WERI-Rb-1 (cell line): ENCODE results near the gene ELF2.

Experiments
- DNase-seq: peaks from one replicate; pipeline ENCODE4 v3.0.0-alpha.2; 2020
- H3K27ac ChIP-seq: fragments of 250-450 bp; sonication (Bioruptor Pico); 2 replicates; pipeline ENCODE4 v1.5.1; 2020; ENCODE audit warnings: mild to moderate bottlenecking, moderate library complexity
- H3K27me3 ChIP-seq: fragments of 250-450 bp; sonication (Bioruptor Pico); 2 replicates; pipeline ENCODE4 v1.5.1; 2021; ENCODE audit warnings: mild to moderate bottlenecking, low read depth, moderate library complexity; ENCODE audit not compliant: insufficient read depth, severe bottlenecking
- H3K36me3 ChIP-seq: fragments of 250-450 bp; sonication (Bioruptor Pico); 2 replicates; pipeline ENCODE4 v1.5.1; 2020; ENCODE audit warnings: mild to moderate bottlenecking, moderate library complexity
- H3K4me3 ChIP-seq: 2 replicates; pipeline ENCODE4 v1.5.1; 2011; ENCODE audit warnings: low read depth, mild to moderate bottlenecking, control low read depth, low read length
- H3K9me3 ChIP-seq: fragments of 250-450 bp; sonication (Bioruptor Pico); 2 replicates; pipeline ENCODE4 v1.5.1; 2021; ENCODE audit warnings: mild to moderate bottlenecking, moderate library complexity; ENCODE audit not compliant: severe bottlenecking
- CTCF ChIP-seq: IDR thresholded peaks from 2 replicates; pipeline ENCODE4 v1.5.1; 2011; ENCODE audit warnings: low read depth, mild to moderate bottlenecking, control low read depth, inconsistent platforms, low read length

The ELF2 gene

DNA sequence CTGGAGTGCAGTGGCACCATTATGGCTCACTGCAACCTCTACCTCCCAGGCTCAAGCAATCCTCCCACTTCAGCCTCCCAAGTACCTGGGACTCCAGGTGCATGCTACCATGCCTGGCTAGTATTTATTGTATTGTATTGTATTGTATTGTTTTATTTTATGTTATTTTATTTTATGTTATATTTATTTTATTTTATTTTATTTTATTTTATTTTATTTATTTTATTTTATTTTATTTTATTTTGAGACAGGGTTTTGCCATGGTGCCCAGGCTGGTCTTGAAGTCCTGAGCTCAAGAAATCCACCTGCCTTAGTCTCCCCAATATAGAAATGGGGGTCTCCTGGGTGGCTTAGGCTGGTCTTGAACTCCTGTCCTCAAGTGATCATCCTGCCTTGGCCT, 42.6 kb downstream of the ELF2 start:
- Histone ChIP-seq H3K27ac (no peak overlapping the region), H3K4me3 (no peak overlapping the region), H3K36me3 (peaks cover 19% of the 10 kb centered on the region), H3K9me3 (no peaks in the 10 kb centered on the region), H3K27me3 (no peaks in the 10 kb centered on the region)
- DNase-seq = no peak
- no peak for TF ChIP-seq CTCF

GRCh38 chr4:139131209-139131870, 45.7 kb downstream of the ELF2 start:
- Histone ChIP-seq H3K27ac (no peak overlapping the region), H3K9me3 (no peaks in the 10 kb centered on the region), H3K27me3 (no peaks in the 10 kb centered on the region), H3K36me3 (peaks cover 9% of the 10 kb centered on the region), H3K4me3 (no peak overlapping the region)
- no peak for DNase-seq
- no peak for TF ChIP-seq CTCF

DNA sequence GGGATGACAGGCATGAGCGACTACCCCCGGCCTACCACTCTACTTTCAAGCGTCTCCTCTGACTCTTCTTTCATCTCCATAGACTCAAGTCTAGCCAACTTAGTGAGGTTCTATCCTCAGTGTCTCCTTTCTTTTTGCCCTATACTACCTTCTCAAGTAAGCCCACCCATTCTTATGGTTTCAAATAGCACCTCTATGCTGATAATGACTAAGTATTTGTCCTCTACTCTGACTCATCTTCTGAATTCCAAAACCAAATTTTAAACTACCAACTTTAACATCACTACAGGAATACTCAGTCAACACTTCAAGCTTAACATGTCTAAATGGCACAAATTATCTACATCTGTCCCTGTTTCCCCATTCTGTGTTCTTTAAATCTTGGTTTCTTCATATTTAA, 47.8 kb downstream of the ELF2 start:
- DNase-seq = no peak
- Histone ChIP-seq H3K27ac (no peak overlapping the region), H3K36me3 (peaks cover 12% of the 10 kb centered on the region), H3K9me3 (no peaks in the 10 kb centered on the region), H3K4me3 (no peak overlapping the region), H3K27me3 (no peaks in the 10 kb centered on the region)
- TF ChIP-seq CTCF = no peak

GRCh38 chr4:139126898-139127297, 50.1 kb downstream of the ELF2 start:
- H3K27me3 ChIP-seq = no peaks in the 10 kb centered on the region
- H3K27ac ChIP-seq = no peak overlapping the region
- H3K4me3 ChIP-seq = no peak overlapping the region
- peaks cover 27% of the 10 kb centered on the region for H3K36me3 ChIP-seq
- H3K9me3 ChIP-seq = no peaks in the 10 kb centered on the region
- no peak for DNase-seq
- TF ChIP-seq CTCF = no peak

- DNase-seq = no peak
- no peak overlapping the region for H3K4me3 ChIP-seq
- no peaks in the 10 kb centered on the region for H3K27me3 ChIP-seq
- no peak for TF ChIP-seq CTCF
- H3K27ac ChIP-seq = no peak overlapping the region
- H3K9me3 ChIP-seq = no peaks in the 10 kb centered on the region
- peaks cover 33% of the 10 kb centered on the region for H3K36me3 ChIP-seq
These were observed 53.1 kb downstream of the ELF2 start for GRCh38 chr4:139123910-139124309.

DNA sequence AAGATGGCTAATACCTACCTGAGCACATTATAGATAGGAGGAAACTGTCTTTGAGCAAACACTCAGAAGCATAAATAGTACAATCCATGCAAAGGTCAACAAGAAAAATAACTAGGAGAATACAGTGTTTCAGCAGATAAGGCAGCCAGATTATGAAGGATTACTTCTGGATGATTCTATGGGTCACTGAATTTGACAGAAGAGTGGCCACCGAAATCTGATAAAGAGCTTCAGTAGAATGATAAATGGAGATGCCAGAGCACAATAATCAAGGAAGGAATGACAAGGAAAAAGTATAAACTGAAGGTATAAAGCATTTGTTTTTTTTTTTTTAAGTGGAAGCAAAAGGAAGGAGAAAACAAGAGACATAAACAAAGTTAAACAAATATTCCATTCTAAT, 58.7 kb downstream of the ELF2 start:
- H3K27ac ChIP-seq = no peak overlapping the region
- no peak for TF ChIP-seq CTCF

More for the DNA sequence above, 58.7 kb downstream of the ELF2 start:
- no peaks in the 10 kb centered on the region for H3K9me3 ChIP-seq
- DNase-seq = no peak
- H3K27me3 ChIP-seq = no peaks in the 10 kb centered on the region
- peaks cover 40% of the 10 kb centered on the region for H3K36me3 ChIP-seq
- no peak overlapping the region for H3K4me3 ChIP-seq
